Astrocyte (in vitro differentiated cells and primary cell): Measurements from ENCODE around the gene NRG3. TPM values are rescaled to one million over a fixed set of nuclear protein-coding genes. Genes with fewer than 3 reads are reported as not detected.

Source experiments
- DNase-seq: peaks from one replicate; pipeline ENCODE4 v3.0.0-alpha.2; 2010; ENCODE audit warnings: low read depth
- FAIRE-seq: peaks from 2 replicates; lab custom pipeline; 2011; peaks lifted over from hg19 to GRCh38; lab: Jason Lieb, UNC
- H2AFZ ChIP-seq: 2 replicates; pipeline ENCODE4 v1.6.0; 2012; ENCODE audit warnings: low read depth, low read length, inconsistent platforms
- H3K27ac ChIP-seq: 2 replicates; pipeline ENCODE4 v1.5.1; 2011; ENCODE audit warnings: low read depth, low read length, inconsistent platforms
- H3K27me3 ChIP-seq: 2 replicates; pipeline ENCODE4 v1.6.0; 2011; ENCODE audit warnings: low read length, inconsistent platforms; ENCODE audit not compliant: insufficient read depth
- H3K36me3 ChIP-seq: 2 replicates; pipeline ENCODE4 v1.5.1; 2011; ENCODE audit warnings: low read length, inconsistent platforms; ENCODE audit not compliant: insufficient read depth
- H3K4me1 ChIP-seq: 2 replicates; pipeline ENCODE4 v1.5.1; 2011; ENCODE audit warnings: low read length, inconsistent platforms; ENCODE audit not compliant: insufficient read depth
- H3K4me2 ChIP-seq: 2 replicates; pipeline ENCODE4 v1.6.0; 2012; ENCODE audit warnings: low read length, inconsistent platforms
- H3K4me3 ChIP-seq: 2 replicates; pipeline ENCODE4 v1.5.1; 2011; ENCODE audit warnings: low read depth, mild to moderate bottlenecking, low read length, inconsistent platforms; ENCODE audit not compliant: insufficient read depth
- H3K79me2 ChIP-seq: 2 replicates; pipeline ENCODE4 v1.6.0; 2012; ENCODE audit warnings: mild to moderate bottlenecking, low read length, inconsistent platforms; ENCODE audit not compliant: insufficient read depth
- H3K9ac ChIP-seq: 2 replicates; pipeline ENCODE4 v1.6.0; 2012; ENCODE audit warnings: mild to moderate bottlenecking, low read length, inconsistent platforms
- H3K9me3 ChIP-seq: 2 replicates; pipeline ENCODE4 v1.5.1; 2012; ENCODE audit warnings: low read depth, mild to moderate bottlenecking, low read length, inconsistent platforms; ENCODE audit not compliant: insufficient read depth
- H4K20me1 ChIP-seq: 2 replicates; pipeline ENCODE4 v1.6.0; 2012; ENCODE audit warnings: low read length, inconsistent platforms; ENCODE audit not compliant: insufficient read depth
- H3K27ac Mint-ChIP-seq: one replicate; pipeline ENCODE4 v1.8.0; 2021; ENCODE audit warnings: mild to moderate bottlenecking, mixed read lengths; ENCODE audit not compliant: unreplicated experiment
- H3K27me3 Mint-ChIP-seq: one replicate; pipeline ENCODE4 v1.8.0; 2021; ENCODE audit warnings: low read depth, mixed read lengths; ENCODE audit not compliant: unreplicated experiment
- H3K36me3 Mint-ChIP-seq: one replicate; pipeline ENCODE4 v1.8.0; 2021; ENCODE audit warnings: low read depth, mixed read lengths; ENCODE audit not compliant: unreplicated experiment
- H3K4me1 Mint-ChIP-seq: one replicate; pipeline ENCODE4 v1.8.0; 2021; ENCODE audit warnings: low read depth, mixed read lengths; ENCODE audit not compliant: unreplicated experiment
- H3K4me3 Mint-ChIP-seq: one replicate; pipeline ENCODE4 v1.8.0; 2021; ENCODE audit warnings: mild to moderate bottlenecking, moderate library complexity, mixed read lengths; ENCODE audit not compliant: unreplicated experiment
- H3K9me3 Mint-ChIP-seq: one replicate; pipeline ENCODE4 v1.8.0; 2021; ENCODE audit warnings: mild to moderate bottlenecking, mixed read lengths; ENCODE audit not compliant: unreplicated experiment
- EZH2 ChIP-seq: IDR thresholded peaks from 2 replicates; pipeline ENCODE4 v1.6.1; 2012; ENCODE audit warnings: mild to moderate bottlenecking, low read length, inconsistent platforms; ENCODE audit not compliant: insufficient read depth
- total RNA-seq: library from RNA; stranded (reverse); gene quantifications from 2 replicates; pipeline ENCODE4 v1.2.1, GENCODE V29; 2021
- TF ChIP-seq, protein P1 (sequence below): IDR thresholded peaks from 2 replicates; pipeline ENCODE4 v1.5.1; 2011; ENCODE audit warnings: low read depth, mild to moderate bottlenecking, inconsistent platforms, low read length, moderate library complexity; ENCODE audit not compliant: insufficient read depth

The NRG3 gene
- total RNA-seq, 1 donor from 2014 or later: 2.1 TPM

GRCh38 chr10:82234173-82234572 is 359.2 kb downstream of the NRG3 start:
- H3K27ac Mint-ChIP-seq: no peak overlapping the region
- peaks cover 6% of the 10 kb centered on the region for H3K9me3 Mint-ChIP-seq
- H3K4me2 ChIP-seq: no peak overlapping the region
- no peaks in the 10 kb centered on the region for H3K9me3 ChIP-seq
- no peaks in the 10 kb centered on the region for H3K79me2 ChIP-seq
- no peak for FAIRE-seq
- no peak overlapping the region for H3K4me3 ChIP-seq
- H4K20me1 ChIP-seq: no peaks in the 10 kb centered on the region
- no peaks in the 10 kb centered on the region for H3K27me3 Mint-ChIP-seq
- H3K4me1 Mint-ChIP-seq: no peaks in the 10 kb centered on the region
- H3K36me3 Mint-ChIP-seq: no peaks in the 10 kb centered on the region
- no peak overlapping the region for H2AFZ ChIP-seq
- H3K9ac ChIP-seq: no peak overlapping the region
- H3K27me3 ChIP-seq: no peaks in the 10 kb centered on the region
- no peak for DNase-seq
- no peak overlapping the region for H3K27ac ChIP-seq
- no peak overlapping the region for H3K4me3 Mint-ChIP-seq
- no peaks in the 10 kb centered on the region for H3K36me3 ChIP-seq
- H3K4me1 ChIP-seq: no peaks in the 10 kb centered on the region
- TF ChIP-seq EZH2: no peak
- TF ChIP-seq, protein P1, sequence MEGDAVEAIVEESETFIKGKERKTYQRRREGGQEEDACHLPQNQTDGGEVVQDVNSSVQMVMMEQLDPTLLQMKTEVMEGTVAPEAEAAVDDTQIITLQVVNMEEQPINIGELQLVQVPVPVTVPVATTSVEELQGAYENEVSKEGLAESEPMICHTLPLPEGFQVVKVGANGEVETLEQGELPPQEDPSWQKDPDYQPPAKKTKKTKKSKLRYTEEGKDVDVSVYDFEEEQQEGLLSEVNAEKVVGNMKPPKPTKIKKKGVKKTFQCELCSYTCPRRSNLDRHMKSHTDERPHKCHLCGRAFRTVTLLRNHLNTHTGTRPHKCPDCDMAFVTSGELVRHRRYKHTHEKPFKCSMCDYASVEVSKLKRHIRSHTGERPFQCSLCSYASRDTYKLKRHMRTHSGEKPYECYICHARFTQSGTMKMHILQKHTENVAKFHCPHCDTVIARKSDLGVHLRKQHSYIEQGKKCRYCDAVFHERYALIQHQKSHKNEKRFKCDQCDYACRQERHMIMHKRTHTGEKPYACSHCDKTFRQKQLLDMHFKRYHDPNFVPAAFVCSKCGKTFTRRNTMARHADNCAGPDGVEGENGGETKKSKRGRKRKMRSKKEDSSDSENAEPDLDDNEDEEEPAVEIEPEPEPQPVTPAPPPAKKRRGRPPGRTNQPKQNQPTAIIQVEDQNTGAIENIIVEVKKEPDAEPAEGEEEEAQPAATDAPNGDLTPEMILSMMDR: no peak

GRCh38 chr10:82236084-82236731 is 361.2 kb downstream of the NRG3 start:
- TF ChIP-seq, protein P1: no peak
- TF ChIP-seq EZH2: no peak
- H3K9me3 ChIP-seq: no peaks in the 10 kb centered on the region
- H3K4me1 ChIP-seq: no peaks in the 10 kb centered on the region
- no peak overlapping the region for H3K4me3 ChIP-seq
- no peaks in the 10 kb centered on the region for H3K36me3 Mint-ChIP-seq
- no peak overlapping the region for H3K4me3 Mint-ChIP-seq
- H3K27ac Mint-ChIP-seq: no peak overlapping the region
- H3K4me2 ChIP-seq: no peak overlapping the region
- H3K9me3 Mint-ChIP-seq: peaks cover 2% of the 10 kb centered on the region
- DNase-seq (no peak), FAIRE-seq (no peak)
- H2AFZ ChIP-seq: no peak overlapping the region
- no peaks in the 10 kb centered on the region for H3K4me1 Mint-ChIP-seq
- H4K20me1 ChIP-seq: no peaks in the 10 kb centered on the region
- H3K27ac ChIP-seq: no peak overlapping the region
- H3K27me3 Mint-ChIP-seq: no peaks in the 10 kb centered on the region
- H3K9ac ChIP-seq: no peak overlapping the region
- H3K27me3 ChIP-seq: no peaks in the 10 kb centered on the region
- no peaks in the 10 kb centered on the region for H3K36me3 ChIP-seq
- H3K79me2 ChIP-seq: no peaks in the 10 kb centered on the region

DNA sequence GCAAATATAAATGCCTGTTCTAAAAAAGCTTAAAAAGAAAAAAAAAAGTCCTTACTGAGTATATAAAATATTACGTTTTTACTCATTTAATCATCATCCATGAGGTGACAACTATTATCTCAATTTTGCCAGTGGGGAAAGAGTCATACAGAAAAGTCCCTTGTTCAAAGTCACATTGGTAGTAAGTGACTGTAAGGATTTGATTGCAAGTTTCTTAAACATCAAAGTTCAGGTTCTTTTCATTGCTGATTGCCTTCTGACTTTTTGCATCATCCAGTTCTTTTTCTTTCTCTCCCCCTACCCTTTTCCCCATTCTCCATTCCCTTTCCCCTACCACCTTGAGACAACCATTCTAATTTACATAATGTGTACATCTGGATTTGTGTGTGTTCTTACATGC is 363.3 kb downstream of the NRG3 start:
- H4K20me1 ChIP-seq: no peaks in the 10 kb centered on the region
- no peak overlapping the region for H3K27ac ChIP-seq
- H3K9me3 Mint-ChIP-seq: no peaks in the 10 kb centered on the region
- FAIRE-seq (no peak), DNase-seq (no peak)
- no peaks in the 10 kb centered on the region for H3K36me3 Mint-ChIP-seq
- H3K36me3 ChIP-seq: no peaks in the 10 kb centered on the region
- no peak overlapping the region for H3K9ac ChIP-seq
- no peak overlapping the region for H3K4me2 ChIP-seq
- no peaks in the 10 kb centered on the region for H3K4me1 ChIP-seq
- no peaks in the 10 kb centered on the region for H3K79me2 ChIP-seq
- H3K9me3 ChIP-seq: no peaks in the 10 kb centered on the region
- H3K4me3 Mint-ChIP-seq: no peak overlapping the region
- no peaks in the 10 kb centered on the region for H3K27me3 ChIP-seq
- TF ChIP-seq, protein P1: no peak
- TF ChIP-seq EZH2: no peak
- no peak overlapping the region for H2AFZ ChIP-seq
- H3K4me1 Mint-ChIP-seq: no peaks in the 10 kb centered on the region
- H3K27me3 Mint-ChIP-seq: no peaks in the 10 kb centered on the region
- H3K4me3 ChIP-seq: no peak overlapping the region
- H3K27ac Mint-ChIP-seq: no peak overlapping the region
